ENCODE measurements around the gene ESCO1.

Gene ESCO1

GRCh38 chr18:21575656-21576055 is 24.8 kb downstream of the ESCO1 start:
- no peak for DNase-seq

DNA sequence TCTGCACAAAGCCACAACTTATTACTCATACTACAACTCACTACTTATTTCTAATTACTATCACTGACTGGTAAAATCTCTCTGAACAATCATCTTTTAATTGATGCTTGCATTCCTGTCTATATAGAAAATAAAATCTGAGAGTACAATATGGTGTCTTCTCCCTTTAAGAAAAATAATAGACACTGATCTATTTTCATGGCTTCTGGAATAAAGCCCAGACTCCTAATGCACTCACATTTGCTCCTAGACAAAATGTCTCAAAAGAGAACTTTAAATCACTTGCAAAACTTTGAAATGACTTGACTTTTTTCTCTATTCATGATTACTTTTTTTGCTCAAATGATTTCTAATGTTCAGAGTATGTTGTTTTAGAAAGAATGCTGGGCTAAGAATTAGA is 28.7 kb downstream of the ESCO1 start:
- DNase-seq, result no peak

DNA sequence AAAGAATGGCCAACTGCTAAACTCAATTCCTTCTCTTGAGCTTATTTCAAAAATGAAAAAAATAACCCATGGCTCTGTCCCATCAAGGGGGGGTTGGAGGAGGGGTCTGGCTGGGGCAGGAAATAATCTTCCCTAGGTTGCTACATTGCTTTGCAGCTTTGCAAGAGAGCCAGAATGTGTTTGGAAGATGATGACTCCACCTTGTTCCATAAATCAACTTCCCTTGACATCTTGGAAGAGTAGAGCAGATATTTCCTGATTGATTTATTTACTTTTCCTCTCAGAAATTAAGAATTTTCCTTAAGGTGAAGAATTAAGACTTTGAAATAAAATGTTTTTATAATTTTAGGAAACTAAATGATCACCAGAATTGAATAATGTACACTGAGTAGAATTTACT is 41.3 kb downstream of the ESCO1 start:
- no peak for DNase-seq

GRCh38 chr18:21557607-21558253 is 42.8 kb downstream of the ESCO1 start:
- DNase-seq, result no peak

DNA sequence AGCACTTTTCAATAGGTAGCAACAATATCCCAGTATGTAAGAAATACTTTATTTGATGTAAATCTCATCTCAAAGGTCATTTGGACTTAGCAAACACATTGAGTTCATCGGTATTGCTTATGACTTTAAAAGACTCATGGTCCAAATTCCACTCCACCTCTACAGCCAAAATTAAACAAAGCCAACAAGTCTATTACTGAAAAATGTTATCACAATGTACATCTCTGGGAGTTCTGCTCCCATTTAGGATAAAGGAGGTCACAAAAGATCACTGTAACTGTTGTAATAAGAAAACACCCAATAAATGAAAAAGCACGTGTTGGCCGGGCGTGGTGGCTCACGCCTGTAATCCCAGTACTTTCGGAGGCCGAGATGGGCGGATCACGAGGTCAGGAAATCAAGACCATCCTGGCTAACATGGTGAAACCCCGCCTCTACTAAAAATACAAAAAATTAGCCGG is 50.0 kb downstream of the ESCO1 start:
- DNase-seq, result no peak

DNA sequence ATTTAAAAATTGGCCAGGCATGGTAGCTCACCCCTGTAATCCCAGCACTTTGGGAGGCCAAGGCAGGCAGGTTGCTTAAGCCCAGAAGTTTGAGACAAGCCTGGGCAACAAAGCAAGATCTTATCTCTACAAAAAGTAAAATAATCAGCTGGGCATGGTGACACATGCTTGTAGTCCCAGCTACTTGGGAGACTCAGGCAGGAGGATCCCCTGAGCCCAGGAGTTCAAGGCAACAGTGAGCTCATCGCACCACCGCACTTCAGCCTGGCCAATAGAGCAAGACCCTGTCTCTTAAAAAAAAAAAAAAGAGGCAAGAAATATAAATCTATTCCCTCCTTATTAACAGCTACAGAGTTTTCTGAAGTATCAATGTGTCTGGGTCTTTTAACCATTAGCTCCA is 51.9 kb downstream of the ESCO1 start:
- DNase-seq, result no peak

- no peak for DNase-seq
Measured at GRCh38 chr18:21546423-21546822, 54.1 kb downstream of the ESCO1 start.

DNA sequence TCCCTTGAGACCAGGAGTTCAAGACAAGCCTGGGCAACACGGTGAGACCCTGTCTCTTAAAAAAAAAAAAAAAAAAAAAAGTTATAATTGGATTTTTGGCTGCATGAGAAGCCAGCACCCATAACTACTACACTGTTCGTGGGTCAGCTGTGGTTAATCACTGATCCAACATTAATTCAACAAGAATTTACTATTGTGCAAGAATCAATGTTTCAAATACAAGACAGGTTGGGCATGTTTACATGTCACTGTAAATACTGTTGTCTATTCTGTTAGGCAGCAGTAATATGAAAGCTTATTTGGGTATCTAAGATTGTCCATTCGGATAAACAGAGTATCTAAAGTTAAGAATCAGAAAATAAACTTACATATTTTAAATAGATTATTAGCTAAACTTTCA is 62.3 kb downstream of the ESCO1 start:
- no peak for DNase-seq

GRCh38 chr18:21534327-21534726 is 66.2 kb downstream of the ESCO1 start:
- no peak for DNase-seq

- no peak for DNase-seq
Measured at GRCh38 chr18:21526463-21526862, 74.0 kb downstream of the ESCO1 start.

DNA sequence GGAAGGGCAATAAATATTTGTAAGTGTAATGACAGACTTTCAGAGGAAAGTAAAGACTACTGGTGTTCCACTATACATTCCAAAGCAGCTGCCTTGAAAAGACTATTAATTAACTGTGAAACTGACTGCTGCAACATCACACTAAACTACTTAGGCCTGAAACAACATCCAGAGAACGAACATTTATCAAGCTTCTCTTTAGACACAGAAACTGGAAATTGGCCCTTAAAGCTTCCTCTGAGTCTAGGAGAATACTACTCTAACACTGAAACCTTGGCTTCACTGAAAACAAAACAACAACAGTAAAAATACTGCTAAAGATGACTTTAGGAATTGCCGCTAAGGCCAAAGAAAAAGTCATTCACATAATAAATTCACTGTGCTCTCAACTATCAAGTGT is 74.6 kb downstream of the ESCO1 start:
- DNase-seq, result no peak

DNA sequence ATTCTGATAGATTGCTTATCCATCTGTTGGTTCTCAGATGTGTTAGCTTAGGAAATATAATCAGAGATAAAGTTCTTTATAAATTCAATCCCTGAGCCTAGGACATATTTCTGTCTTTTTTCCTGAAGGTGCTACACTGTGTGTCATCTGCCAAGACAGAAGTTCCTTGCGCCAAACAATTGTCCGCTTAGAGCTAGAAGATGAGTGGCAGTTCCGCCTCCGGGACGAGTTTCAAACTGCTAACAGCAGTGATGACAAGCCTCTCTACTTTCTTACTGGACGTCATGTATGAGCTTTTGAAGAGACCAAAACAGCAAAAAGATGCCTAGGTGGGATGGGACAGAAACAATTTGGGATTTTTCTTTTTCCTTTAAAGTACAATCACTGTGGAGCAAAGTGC is 78.0 kb downstream of the ESCO1 start:
- no peak for DNase-seq

GRCh38 chr18:21513741-21514140 is 86.8 kb downstream of the ESCO1 start:
- DNase-seq, result no peak

- DNase-seq, result no peak
Measured at GRCh38 chr18:21513292-21513691, 87.2 kb downstream of the ESCO1 start.

- no peak for DNase-seq
Measured at GRCh38 chr18:21509062-21509461, 91.4 kb downstream of the ESCO1 start.

GRCh38 chr18:21507913-21508701 is 92.4 kb downstream of the ESCO1 start:
- DNase-seq, result no peak

- DNase-seq, result no peak
Measured at GRCh38 chr18:21502661-21503060, 97.8 kb downstream of the ESCO1 start.

GRCh38 chr18:21499997-21500396 is 100.5 kb downstream of the ESCO1 start:
- DNase-seq, result no peak

DNA sequence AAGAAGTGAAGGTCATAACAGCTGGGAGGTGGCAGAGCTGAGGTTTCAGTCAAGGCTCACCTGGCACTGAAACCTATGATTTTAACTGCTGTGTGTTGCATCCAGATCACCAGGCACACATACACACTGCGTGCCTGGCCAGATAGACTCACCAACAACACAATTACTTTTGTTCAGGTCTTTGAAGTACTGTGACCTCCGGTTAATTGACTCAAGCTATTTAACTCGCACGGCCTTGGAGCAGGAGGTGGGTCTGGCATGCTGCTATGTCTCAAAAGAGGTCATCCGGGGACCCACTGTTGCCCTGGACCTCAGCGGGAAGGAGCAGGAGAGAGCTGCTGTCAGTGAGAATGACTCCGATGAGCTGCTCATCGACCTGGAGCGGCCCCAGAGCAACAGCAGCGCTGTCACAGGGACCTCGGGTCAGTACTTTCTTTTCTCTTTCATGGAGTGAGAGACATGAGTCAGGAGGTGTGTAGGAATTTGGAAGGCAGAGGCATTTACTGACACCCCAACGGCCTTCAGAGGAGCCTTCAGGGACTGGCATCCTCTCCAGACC is 104.1 kb downstream of the ESCO1 start:
- DNase-seq, result no peak

GRCh38 chr18:21490748-21491147 is 109.8 kb downstream of the ESCO1 start:
- DNase-seq, result no peak

DNA sequence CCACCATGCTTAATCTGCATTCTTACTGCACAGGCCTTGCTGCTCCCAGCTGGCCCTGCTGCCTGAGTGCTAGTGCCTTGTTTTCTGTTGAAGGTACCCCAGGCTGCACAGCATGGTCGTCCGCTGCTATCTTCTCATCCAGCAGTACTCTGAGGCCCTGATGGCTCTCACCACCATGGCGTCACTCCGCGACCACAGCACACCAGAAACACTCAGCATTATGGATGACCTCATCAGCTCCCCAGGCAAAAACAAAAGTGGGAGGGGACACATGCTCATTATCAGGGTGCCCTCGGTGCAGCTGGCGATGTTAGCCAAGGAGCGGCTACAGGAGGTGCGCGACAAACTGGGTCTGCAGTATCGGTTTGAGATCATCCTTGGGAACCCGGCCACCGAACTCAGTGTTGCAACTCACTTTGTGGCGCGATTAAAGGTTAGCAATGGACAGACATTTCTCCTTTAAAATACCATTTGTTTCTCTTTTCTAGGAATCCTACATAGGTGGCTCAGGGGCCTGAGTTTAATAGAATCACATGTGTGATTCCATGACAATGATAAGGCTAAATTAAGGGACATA is 110.5 kb downstream of the ESCO1 start:
- DNase-seq, result no peak

GRCh38 chr18:21489119-21489750 is 111.3 kb downstream of the ESCO1 start:
- DNase-seq, result no peak

- DNase-seq, result no peak
Measured at GRCh38 chr18:21486905-21487437, 113.5 kb downstream of the ESCO1 start.
